Middle frontal gyrus (tissue), 1 donor: ENCODE data around the gene FN3KRP.

Experiments
- DNase-seq: peaks from one replicate; pipeline ENCODE4 v3.0.0-alpha.2; 2015; ENCODE audit warnings: low spot score; ENCODE audit errors: extremely low spot score

FN3KRP gene, protein sequence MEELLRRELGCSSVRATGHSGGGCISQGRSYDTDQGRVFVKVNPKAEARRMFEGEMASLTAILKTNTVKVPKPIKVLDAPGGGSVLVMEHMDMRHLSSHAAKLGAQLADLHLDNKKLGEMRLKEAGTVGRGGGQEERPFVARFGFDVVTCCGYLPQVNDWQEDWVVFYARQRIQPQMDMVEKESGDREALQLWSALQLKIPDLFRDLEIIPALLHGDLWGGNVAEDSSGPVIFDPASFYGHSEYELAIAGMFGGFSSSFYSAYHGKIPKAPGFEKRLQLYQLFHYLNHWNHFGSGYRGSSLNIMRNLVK

DNA sequence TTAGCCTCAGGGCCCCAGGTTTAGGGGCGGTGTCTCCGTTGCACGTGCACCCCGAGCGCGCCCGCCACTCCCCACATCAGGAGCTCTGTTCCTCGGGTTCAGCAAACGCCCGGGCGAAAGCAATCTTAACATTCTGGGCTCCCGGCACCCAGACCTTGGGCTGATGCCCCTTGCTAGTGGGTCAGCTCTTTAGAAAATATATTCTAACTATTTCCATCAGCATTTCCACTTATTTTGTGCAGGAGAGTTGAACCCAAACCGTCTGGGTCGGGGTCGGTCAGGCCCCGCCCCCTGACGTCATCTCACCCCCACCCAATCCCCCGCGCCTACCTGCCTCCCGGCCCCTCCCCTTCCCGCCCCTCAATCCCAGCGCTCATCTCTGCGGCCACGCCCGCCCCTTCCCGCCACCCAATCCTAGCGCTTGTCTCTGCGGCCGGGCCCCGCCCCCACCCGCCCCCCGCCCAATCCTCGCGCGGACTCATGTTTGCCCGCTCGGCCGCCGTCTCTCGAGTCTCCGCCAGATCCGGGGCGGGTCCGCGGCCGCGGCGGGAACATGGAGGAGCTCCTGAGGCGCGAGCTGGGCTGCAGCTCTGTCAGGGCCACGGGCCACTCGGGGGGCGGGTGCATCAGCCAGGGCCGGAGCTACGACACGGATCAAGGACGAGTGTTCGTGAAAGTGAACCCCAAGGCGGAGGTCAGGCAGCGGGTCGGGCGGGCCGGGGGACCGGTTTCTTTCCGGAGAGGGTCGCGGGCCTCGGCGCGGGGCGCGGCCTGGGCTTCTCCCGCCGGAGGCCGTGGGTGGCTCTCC lies at the start of gene FN3KRP:
Gene FN3KRP (plus strand): TSS at position 504 of the 808 bp plus-strand sequence. CDS start 50 bp downstream, at position 554.
- DNase-seq: peak; percentile 89

DNA sequence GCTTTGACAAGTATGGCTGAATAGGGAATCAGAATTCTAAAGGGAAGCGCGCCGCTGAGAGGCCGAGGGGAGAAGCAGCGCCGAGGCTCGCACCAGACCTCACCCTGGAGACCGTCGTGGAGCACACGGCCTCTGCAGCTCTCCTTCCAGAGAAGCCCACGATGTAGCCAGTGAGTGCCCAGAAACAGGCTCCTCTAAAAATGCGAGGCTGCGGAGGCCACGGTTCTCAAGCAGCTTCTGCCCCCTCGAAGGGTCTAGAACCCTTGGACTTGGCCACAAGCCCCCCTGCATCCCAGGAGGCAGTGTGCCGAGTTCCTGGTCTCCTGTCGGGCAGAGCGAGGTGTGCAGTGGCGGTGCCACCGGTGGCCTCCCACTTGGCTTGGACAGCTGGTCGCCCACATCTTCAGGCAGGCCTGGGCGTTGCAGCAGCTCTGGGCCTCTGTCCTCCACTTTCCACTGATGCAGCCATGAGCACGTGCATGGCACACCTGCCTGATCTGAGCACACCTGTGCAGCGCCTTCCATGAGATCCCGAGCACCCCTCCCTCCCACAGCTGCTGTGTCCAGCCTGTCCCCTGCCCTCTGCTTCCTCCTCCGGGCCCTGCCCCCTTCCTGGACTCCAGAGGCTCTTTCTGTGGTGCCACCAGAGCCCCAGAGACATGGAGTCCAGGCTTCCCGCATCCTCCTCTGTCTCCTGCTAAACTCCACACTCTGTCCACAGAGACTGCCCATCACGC lies 49.4 kb upstream of the FN3KRP start:
- no peak for DNase-seq

DNA sequence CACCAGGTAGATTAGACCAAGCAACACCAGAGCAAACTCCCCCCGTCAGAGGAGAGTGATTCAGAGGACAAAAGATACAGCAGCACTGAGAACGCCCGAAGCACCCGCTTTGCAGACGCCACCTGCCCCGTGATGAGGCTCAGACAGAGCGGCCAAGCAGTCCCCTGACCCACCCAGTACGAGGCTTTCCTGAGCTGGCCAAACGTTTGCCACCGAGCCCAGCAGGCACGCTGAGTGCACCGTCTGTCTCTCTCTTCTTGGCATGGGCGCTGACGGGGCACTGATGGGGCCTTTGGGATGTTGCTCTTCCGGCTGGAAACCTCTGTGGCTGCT lies 48.9 kb upstream of the FN3KRP start:
- no peak for DNase-seq

DNA sequence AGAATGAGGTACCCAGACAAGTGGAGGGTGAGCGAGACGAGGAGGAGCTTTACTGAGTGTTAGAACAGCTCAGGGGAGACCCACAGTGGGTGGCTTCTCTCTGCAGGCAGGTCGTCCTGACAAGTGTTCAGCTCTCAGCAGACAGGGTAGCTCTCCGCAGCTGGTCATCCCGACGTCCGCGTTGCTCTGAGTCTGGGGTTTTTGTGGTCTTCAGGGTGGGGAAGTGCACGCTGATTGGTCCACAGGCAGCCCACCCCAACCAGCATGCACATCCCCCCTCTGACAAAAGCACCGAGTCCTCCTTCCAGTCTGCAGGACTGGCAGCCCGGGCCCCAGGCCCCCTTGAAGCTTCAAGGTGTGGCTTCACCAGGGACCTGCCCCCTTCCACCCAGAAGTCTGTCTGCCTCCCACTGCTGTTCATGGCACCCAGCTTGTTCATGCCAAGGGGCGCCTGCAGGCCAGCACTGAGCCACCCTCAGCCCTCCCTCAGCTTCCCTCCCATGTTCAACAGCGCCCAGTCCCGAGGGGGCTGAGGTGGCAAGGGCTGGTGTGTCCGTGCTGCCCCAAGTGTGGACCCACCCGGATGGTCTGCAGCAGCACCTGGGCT lies 48.4 kb upstream of the FN3KRP start:
- DNase-seq: no peak

DNA sequence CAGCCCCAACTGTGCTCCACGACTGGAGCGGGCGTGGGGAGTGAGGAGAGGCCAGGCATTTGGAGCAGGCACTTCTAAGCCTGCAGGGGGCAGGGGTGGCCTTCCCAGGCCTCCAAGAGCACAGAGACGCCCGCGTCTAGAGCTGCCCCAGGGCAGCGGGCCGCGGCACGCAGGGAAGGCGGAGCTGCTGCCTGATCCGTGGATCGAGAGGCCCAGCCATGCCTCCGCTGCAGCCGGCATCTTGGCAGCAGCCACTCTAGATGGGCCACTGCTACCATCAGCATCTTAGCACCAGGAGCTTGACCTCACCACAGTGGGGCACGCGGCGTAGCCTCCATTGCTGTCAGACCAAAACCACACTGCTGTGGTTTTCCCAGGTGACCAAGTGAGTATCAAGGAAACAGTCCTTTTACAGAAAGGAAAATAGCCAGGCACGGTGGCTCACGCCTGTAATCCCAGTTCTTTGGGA lies 47.8 kb upstream of the FN3KRP start:
- peak; percentile 50 for DNase-seq

DNA sequence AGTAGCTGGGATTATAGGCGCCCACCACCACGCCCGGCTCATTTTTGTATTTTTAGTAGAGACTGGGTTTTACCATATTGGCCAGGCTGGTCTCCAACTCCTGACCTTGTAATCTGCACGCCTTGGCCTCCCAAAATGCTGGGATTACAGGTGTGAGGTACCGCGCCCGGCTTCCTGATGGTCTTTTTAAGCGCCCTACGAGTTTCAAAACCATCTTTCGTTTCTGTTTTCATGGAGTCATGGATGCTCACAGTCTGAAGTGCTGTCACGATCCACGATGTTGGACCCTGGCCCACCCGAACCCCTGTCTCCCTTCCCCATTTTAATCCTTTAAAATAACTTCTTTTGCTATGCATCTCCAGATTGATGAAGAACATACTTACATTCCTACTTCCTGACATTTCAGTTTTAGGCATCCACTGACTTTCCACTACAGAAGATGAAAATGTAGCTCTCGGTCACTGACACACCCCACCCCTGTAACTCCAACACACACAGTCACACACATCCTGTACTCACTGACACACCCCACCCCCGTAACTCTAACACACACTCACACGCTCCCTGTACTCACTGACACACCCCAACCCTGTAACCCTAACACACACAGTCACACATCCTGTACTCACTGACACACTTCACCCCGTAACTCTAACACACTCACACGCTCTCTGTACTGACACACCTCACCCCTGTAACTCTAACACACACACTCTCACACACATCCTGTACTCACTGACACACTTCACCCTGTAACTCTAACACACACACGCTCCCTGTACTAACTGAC lies 45.6 kb upstream of the FN3KRP start:
- DNase-seq: no peak

DNA sequence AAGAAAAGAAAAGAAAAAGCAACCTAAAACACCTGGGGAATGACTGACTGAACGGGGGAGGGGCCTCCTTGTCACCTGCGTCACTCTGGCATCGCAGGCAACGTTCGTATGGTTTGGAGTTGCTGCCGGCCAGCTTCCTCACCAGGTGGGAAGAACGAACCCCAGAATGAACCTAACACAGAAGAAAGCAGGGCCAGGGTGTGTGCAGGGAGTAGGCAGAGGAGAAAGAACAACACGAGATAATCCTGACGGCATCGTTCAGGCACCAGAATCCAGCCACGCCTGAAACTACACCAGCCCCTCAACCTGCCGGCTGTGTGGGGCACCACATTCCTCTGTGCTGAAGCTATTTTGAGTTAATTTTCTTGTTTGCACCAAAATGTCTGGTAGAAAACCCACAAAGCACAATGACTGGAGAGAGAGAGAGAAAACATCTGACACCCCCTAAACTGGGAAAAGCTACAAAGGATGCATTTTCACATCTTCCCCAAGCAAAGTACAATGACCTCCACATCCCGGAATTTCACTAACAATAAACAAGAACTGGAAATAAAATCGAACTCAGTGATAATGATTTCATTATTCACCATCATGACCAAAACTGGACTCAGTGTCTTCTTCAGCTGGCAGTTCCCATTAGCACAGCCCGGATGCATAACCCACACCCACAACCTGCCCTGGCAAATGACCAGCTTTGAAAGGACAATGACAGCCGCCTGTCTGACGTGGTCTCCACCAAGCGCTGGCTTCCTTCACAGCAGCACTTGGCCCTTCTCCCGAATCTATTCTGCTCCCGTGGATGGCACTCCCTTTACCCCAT lies 41.6 kb upstream of the FN3KRP start:
- DNase-seq: no peak

DNA sequence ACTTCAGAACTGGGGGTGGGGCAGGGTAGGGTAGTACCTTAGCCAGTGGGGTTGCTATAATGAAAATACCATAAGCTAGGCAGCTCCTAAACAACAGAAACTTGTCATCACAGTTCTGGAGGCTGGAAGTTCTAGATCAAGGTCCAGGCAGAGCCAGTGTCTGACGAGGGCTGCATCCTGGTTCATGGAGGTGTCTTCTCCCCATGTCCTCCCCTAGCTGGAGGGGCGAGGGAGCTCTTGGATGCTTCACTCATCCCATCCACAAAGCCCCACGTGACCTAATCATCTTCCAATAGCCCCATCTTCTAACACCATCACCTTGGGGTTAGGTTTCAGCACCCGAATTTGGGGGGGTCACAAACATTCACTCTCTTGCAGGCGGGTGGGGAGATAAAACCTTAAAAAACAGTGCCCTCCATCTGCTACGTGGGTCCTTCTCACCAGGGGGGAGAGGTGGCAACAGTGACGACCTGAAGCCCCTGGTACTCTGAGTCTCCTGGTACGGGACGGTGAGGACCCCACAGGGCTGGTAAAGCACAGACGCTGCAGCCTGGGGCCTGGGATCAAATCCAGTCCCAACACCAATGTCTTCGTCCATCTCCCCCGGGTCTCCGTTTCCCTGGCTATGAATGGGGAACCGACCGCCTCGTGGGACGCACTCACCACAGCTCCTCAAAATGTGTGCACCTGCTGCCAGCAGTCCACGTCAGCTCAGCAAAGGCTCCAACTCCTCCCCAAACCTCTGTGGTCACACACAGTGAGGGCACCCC lies 40.8 kb upstream of the FN3KRP start:
- DNase-seq: no peak

DNA sequence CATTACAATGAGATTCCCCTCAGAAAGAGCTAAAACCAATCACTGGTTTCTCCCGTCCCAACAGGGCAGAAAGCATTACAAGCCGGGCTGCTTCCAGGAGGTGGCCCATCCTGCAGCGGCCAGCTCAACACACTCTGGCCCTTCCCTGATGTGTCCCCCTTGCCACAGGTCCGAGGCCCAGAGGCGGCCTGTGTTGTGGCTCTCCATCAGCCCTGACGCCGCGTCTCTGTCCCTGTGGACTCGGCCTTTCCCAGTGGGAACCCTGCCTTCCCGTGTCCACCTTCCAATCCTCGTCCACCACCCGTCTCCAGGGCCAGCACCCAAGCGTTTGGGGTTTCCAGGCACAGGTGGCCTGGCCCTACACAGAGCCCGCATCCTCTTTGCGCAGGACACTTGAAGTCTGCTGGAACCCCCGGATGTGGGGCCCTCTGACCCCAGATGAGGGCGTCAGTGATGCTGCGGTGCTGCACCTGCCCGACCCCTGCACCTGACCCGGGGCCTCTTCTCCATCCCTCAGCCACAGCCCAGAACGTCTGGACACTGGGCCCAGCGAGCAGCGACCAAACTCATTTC lies 39.1 kb upstream of the FN3KRP start:
- no peak for DNase-seq

DNA sequence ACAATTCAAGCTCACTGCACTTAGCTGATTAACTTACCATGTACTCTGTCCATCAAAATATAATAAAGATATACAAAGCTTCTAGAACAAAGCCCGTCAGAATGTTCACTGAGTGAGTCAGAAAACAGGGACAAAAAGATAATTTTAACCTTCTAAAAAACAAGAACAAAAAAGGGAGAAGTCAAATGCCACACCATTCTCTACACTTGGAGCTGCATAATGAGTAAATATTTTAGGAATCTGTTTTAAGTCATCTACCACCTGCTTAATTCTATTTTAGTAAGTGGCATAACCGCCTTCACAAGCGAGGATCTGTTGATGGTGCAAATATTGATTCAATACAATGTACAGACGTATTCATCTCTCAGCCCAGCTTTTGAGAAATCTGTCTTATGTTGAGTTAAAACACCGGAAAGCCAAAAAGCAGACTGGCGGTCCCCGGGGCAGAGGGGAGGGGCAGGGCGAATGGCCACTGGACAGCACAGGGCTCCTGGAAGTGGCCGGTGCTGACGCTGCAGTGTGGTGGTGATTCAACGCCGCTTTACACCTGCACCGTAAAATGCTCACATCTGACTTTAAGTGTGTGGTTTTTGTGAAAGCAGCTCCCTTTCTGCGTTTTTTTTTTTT lies 38.1 kb upstream of the FN3KRP start:
- no peak for DNase-seq

DNA sequence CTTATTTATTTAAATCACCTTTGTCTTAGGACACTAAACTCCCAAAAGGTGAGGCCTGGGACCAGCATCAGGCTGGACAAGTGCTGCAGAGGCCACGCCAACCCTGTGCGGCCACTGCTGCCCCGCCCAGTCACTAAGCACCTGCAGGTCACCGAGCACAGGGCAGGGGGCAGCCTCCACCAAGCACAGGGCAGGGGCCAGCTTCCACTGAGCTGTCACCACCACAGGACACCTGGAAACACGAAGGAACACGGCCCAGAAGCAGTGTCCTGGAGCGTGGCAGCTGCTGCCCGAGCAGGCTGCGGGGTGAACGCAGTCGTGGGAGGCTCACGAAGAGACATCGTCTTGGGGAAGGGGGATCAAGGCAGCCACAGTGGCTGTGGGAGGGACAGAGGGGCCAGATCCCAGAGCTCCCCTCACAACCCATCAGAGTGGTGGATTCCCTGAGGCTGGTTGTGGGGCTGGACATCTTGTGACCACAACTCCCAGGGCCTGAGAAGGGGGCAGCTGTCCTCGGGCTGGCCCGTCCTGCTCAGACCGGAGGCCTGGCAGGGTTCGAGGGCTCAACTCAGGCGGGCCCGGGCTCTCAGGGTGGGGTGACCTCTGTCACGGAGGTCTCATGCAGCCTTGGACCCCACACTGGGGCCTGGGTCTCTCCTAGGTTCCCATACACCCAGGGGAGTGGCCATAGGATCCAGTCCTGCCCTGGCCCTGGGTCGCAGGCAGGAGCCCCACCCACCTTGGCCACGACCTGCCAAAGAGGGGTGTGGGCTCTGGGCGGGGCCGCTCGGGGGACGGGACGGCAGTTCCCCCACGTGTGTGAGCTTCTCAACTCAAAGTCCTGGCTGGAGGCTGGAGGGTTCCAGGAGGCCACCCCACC lies 36.7 kb upstream of the FN3KRP start:
- no peak for DNase-seq

DNA sequence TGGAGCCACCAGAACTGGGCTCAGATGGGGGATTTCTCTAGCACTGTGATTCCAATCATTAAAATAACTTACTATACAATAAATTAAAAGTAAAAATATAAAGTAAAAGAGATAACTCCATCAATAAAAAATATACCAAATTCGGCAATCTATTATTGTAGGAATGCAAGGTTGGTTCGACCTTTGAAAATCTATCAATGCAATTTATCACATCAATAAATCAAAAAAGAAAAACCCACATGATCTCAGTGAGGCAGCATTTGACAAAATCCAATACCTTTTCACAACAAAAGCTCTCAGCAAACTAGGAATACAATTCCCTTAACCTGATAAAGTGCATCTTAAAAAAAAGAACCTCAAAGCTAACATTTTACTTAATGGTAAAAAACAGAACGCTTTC lies 35.0 kb upstream of the FN3KRP start:
- DNase-seq: no peak

DNA sequence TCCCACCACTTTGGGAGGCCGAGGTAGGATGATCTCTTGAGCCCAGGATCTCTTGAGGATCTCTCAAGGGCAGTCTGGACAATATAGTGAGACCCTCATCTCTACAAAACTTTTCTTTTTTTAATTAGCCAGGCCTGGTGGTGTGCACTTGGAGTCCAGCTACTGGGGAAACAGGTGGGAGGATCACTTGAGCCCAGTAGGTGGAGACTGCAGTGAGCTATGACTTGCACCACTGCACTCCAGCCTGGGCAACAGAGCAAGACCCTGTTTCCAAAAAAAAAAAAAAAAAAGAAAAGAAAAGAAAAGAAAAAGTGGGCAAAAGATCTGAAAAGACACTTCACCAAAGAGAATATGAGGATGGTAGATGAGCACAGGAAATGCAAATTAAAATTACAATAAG lies 33.0 kb upstream of the FN3KRP start:
- DNase-seq: no peak

DNA sequence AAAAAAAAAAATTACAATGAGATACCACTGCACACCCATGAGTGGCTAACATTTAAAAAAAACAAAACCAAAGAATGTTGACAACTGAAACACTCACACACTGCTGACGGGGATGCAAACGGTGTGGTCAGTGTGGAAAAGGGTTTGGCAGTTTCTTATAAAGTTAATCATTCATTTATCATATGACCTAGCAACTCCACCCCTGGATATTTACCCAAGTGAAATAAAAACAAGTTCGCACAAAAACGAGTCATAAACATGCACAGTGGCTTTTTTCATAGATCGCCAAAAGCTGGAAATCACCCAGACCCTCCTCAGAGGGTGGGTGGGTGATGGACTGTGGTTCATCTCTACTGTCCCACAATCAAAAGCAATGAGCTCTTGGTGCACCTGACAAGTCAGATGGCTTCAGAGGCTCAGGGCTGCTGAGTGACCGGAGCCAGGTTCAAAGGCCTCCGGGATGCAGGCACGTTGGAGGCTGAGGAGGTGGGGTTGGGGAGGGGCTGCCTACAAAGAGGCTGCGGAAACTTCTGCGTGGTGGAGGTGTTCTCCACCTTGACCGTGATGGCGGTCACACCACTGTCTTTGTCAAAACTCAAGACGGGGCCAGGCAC lies 32.2 kb upstream of the FN3KRP start:
- no peak for DNase-seq

DNA sequence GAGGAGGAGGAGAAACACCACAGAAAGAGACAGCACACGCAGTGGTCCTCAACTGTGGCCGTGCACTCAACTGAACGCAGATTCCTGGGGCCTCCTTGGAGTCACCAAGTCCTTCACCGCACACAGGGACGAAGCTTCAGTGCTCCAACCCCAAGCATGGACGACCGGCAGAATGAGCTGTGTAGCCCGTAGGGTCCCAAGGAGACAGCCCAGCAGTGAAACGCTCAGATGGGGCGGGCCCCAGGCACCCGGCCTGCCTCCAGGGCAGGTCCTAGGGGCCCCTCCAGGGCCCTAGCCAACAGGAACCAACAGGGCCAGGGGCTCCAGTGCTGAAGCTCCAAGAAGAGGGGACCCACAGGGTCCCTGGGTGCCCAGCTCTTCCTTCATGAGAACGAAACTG lies 31.2 kb upstream of the FN3KRP start:
- no peak for DNase-seq

DNA sequence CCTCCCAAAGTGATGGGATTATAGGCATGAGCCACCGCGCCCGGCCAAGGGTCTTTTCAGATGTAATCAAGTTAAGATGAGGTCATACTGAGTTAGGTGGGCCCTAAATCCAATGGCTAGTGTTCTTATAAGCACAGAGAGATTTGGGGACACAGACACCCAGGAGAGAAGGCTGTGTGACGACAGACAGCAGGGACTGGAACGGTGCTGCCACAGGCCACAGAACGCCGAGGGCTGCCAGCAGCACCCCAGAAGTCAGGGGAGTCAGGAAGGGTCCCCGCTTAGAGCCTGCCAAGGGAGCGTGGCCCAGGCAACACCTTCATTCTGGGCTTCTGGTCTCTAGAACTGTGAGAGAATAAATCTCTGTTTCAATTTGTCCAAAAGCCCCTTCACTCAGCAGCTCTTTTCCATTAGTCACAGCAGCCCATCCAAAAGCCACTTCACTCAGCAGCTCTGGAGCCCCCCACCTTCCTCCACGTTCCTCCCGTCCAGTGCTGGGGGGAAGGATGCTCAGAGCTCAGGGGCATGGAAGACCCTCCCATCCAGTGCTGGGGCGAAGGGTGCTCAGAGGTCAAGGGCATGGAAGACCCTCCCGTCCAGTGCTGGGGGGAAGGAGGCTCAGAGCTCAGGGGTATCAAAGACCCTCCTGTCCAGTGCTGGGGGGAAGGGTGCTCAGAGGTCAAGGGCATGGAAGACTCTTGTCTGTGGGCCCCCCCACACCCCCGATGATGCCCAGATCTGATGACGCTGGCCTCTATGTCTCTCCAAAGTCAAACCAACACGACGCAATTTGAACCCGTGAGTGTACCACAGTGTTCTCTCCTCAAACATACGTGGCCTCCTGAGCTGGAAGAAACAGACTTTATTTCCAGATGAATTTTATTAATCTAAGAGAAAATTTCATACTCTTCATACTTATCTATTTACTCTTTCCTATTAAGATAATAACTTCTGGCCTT lies 29.9 kb upstream of the FN3KRP start:
- DNase-seq: no peak
